ENCODE results near the gene KCTD11. TPM values are rescaled to one million over a fixed set of nuclear protein-coding genes. Genes with fewer than 3 reads are reported as not detected.
A peak's percentile ranks its signal among the peaks of the same experiment; 100 is the strongest.
"Not testable (repeated sequence)": the region's sequence is repeated elsewhere in the genome, so short reads cannot be mapped to it uniquely, and the experiment has no call there.

The KCTD11 gene
- total RNA-seq, 3 donors from 2014 or later: 1.6 to 2.3 (median 1.6) TPM

- H3K27me3 Mint-ChIP-seq (ENCODE audit: low read depth): no peaks in the 10 kb centered on the region
These were observed 4.1 kb upstream of the KCTD11 start for GRCh38 chr17:7347630-7348477.

GRCh38 chr17:7348478-7349242, 3.3 kb upstream of the KCTD11 start:
- Mint-ChIP-seq H3K4me3 (no peak overlapping the region), H3K27me3 (ENCODE audit: low read depth) (no peaks in the 10 kb centered on the region), H3K4me1 (ENCODE audit: low read depth) (peaks cover 21% of the 10 kb centered on the region), H3K9me3 (no peaks in the 10 kb centered on the region), H3K36me3 (ENCODE audit: insufficient read depth) (peaks cover 14% of the 10 kb centered on the region)
- DNase-seq: no peak
- no peak for ATAC-seq

More at GRCh38 chr17:7347630-7348477, 4.1 kb upstream of the KCTD11 start:
- no peak overlapping the region for H3K4me3 Mint-ChIP-seq
- peaks cover 16% of the 10 kb centered on the region for H3K36me3 Mint-ChIP-seq (ENCODE audit: insufficient read depth)
- DNase-seq (no peak), ATAC-seq (no peak)
- H3K4me1 Mint-ChIP-seq (ENCODE audit: low read depth): peaks cover 17% of the 10 kb centered on the region
- no peaks in the 10 kb centered on the region for H3K9me3 Mint-ChIP-seq

GRCh38 chr17:7352503-7352889, 534 bp downstream of the KCTD11 start:
- ATAC-seq: no peak
- H3K4me3 Mint-ChIP-seq: peak overlapping the region; percentile 84
- peaks cover 6% of the 10 kb centered on the region for H3K36me3 Mint-ChIP-seq (ENCODE audit: insufficient read depth)
- no peaks in the 10 kb centered on the region for H3K27me3 Mint-ChIP-seq (ENCODE audit: low read depth)
- DNase-seq: no peak
- H3K9me3 Mint-ChIP-seq: no peaks in the 10 kb centered on the region
- peaks cover 24% of the 10 kb centered on the region for H3K4me1 Mint-ChIP-seq (ENCODE audit: low read depth)

GRCh38 chr17:7352910-7353635, 1.1 kb downstream of the KCTD11 start:
- no peaks in the 10 kb centered on the region for H3K27me3 Mint-ChIP-seq (ENCODE audit: low read depth)
- H3K4me1 Mint-ChIP-seq (ENCODE audit: low read depth): peaks cover 24% of the 10 kb centered on the region
- H3K9me3 Mint-ChIP-seq: no peaks in the 10 kb centered on the region
- peak overlapping the region; percentile 84 for H3K4me3 Mint-ChIP-seq
- ATAC-seq (no peak), DNase-seq (no peak)
- H3K36me3 Mint-ChIP-seq (ENCODE audit: insufficient read depth): peaks cover 6% of the 10 kb centered on the region

GRCh38 chr17:7354262-7354843, 2.4 kb downstream of the KCTD11 start:
- Mint-ChIP-seq H3K9me3 (no peaks in the 10 kb centered on the region), H3K27me3 (ENCODE audit: low read depth) (no peaks in the 10 kb centered on the region), H3K4me1 (ENCODE audit: low read depth) (peaks cover 24% of the 10 kb centered on the region), H3K4me3 (no peak overlapping the region), H3K36me3 (ENCODE audit: insufficient read depth) (peaks cover 3% of the 10 kb centered on the region)
- ATAC-seq (peak in 1 of 2 donors; percentile 6), DNase-seq (no peak)

- Mint-ChIP-seq H3K4me3 (no peak within 1 kb of the TSS), H3K4me1 (ENCODE audit: low read depth) (peaks cover 19% of the 10 kb centered on the region), H3K36me3 (ENCODE audit: insufficient read depth) (no peaks in the 10 kb centered on the region), H3K9me3 (no peaks in the 10 kb centered on the region), H3K27me3 (ENCODE audit: low read depth) (no peaks in the 10 kb centered on the region)
- DNase-seq (no peak), ATAC-seq (no peak)
These were observed 3.1 kb downstream of the KCTD11 start, which contains the start of gene TMEM95 for GRCh38 chr17:7355053-7355452. Gene TMEM95 (plus strand): TSS chr17:7355156. CDS start chr17:7355205, 49 bp downstream.

GRCh38 chr17:7355573-7355972, 3.6 kb downstream of the KCTD11 start:
- DNase-seq (no peak), ATAC-seq (no peak)
- no peak overlapping the region for H3K4me3 Mint-ChIP-seq
- H3K4me1 Mint-ChIP-seq (ENCODE audit: low read depth): peaks cover 19% of the 10 kb centered on the region
- no peaks in the 10 kb centered on the region for H3K9me3 Mint-ChIP-seq
- no peaks in the 10 kb centered on the region for H3K27me3 Mint-ChIP-seq (ENCODE audit: low read depth)
- H3K36me3 Mint-ChIP-seq (ENCODE audit: insufficient read depth): no peaks in the 10 kb centered on the region

- no peaks in the 10 kb centered on the region for H3K27me3 Mint-ChIP-seq (ENCODE audit: low read depth)
- DNase-seq: peak; percentile 82
- peaks cover 19% of the 10 kb centered on the region for H3K4me1 Mint-ChIP-seq (ENCODE audit: low read depth)
- H3K36me3 Mint-ChIP-seq (ENCODE audit: insufficient read depth): no peaks in the 10 kb centered on the region
- H3K4me3 Mint-ChIP-seq: no peak overlapping the region
- peak; percentile 64 to 73 for ATAC-seq
- no peaks in the 10 kb centered on the region for H3K9me3 Mint-ChIP-seq
These were observed 4.1 kb downstream of the KCTD11 start for GRCh38 chr17:7356072-7356549.

GRCh38 chr17:7356756-7357155, 4.8 kb downstream of the KCTD11 start:
- DNase-seq (no peak), ATAC-seq (no peak)
- Mint-ChIP-seq H3K4me3 (no peak overlapping the region), H3K4me1 (ENCODE audit: low read depth) (peaks cover 16% of the 10 kb centered on the region), H3K27me3 (ENCODE audit: low read depth) (peaks cover 2% of the 10 kb centered on the region), H3K9me3 (no peaks in the 10 kb centered on the region), H3K36me3 (ENCODE audit: insufficient read depth) (no peaks in the 10 kb centered on the region)

- Mint-ChIP-seq H3K4me1 (ENCODE audit: low read depth) (peaks cover 14% of the 10 kb centered on the region), H3K4me3 (no peak overlapping the region), H3K36me3 (ENCODE audit: insufficient read depth) (no peaks in the 10 kb centered on the region), H3K9me3 (no peaks in the 10 kb centered on the region), H3K27me3 (ENCODE audit: low read depth) (peaks cover 6% of the 10 kb centered on the region)
- DNase-seq: no peak
- ATAC-seq: no peak
These were observed 5.4 kb downstream of the KCTD11 start for GRCh38 chr17:7357381-7357780.

GRCh38 chr17:7361906-7362305, 9.9 kb downstream of the KCTD11 start:
- DNase-seq: no peak
- Mint-ChIP-seq H3K9me3 (no peaks in the 10 kb centered on the region), H3K4me1 (ENCODE audit: low read depth) (no peaks in the 10 kb centered on the region), H3K4me3 (no peak overlapping the region), H3K36me3 (ENCODE audit: insufficient read depth) (no peaks in the 10 kb centered on the region), H3K27me3 (ENCODE audit: low read depth) (peaks cover 6% of the 10 kb centered on the region)
- no peak for ATAC-seq

GRCh38 chr17:7363311-7363710, 11.3 kb downstream of the KCTD11 start:
- Mint-ChIP-seq H3K4me1 (ENCODE audit: low read depth) (no peaks in the 10 kb centered on the region), H3K36me3 (ENCODE audit: insufficient read depth) (no peaks in the 10 kb centered on the region), H3K27me3 (ENCODE audit: low read depth) (peaks cover 6% of the 10 kb centered on the region), H3K4me3 (no peak overlapping the region), H3K9me3 (no peaks in the 10 kb centered on the region)
- no peak for ATAC-seq
- DNase-seq: no peak

- H3K4me1 Mint-ChIP-seq (ENCODE audit: low read depth); ATAC-seq; H3K27me3 Mint-ChIP-seq (ENCODE audit: low read depth); H3K36me3 Mint-ChIP-seq (ENCODE audit: insufficient read depth); DNase-seq; H3K9me3 Mint-ChIP-seq; H3K4me3 Mint-ChIP-seq: not testable (repeated sequence)
These were observed 14.0 kb downstream of the KCTD11 start for GRCh38 chr17:7365963-7366362.

GRCh38 chr17:7367083-7367482, 15.1 kb downstream of the KCTD11 start:
- no peaks in the 10 kb centered on the region for H3K4me1 Mint-ChIP-seq (ENCODE audit: low read depth)
- H3K36me3 Mint-ChIP-seq (ENCODE audit: insufficient read depth): no peaks in the 10 kb centered on the region
- peaks cover under 1% of the 10 kb centered on the region for H3K27me3 Mint-ChIP-seq (ENCODE audit: low read depth)
- H3K9me3 Mint-ChIP-seq: no peaks in the 10 kb centered on the region
- DNase-seq: no peak
- H3K4me3 Mint-ChIP-seq: no peak overlapping the region
- no peak for ATAC-seq
